Measurements from ENCODE around the gene SLC9A3. TPM values are rescaled to one million over a fixed set of nuclear protein-coding genes. Genes with fewer than 3 reads are reported as not detected.

Gene SLC9A3
- 1 to 10 TPM; 1.7 to 5.0 (median 2.8) TPM for total RNA-seq

- intact Hi-C loops (cut with DNase I): no loop called here
- Histone ChIP-seq H3K4me3 (peak within 1 kb of the TSS; percentile 38 to 40 (median 39)), H3K27me3 (peaks cover 3 to 99% (median 49%) of the 10 kb centered on the region in 4 donors), H3K9me3 (no peaks in the 10 kb centered on the region), H3K4me1 (peaks cover 4 to 40% (median 31%) of the 10 kb centered on the region in 4 donors), H3K36me3 (no peaks in the 10 kb centered on the region), H3K27ac (replicated peaks in 1 of 4) (no peak within 1 kb of the TSS)
- whole genome bisulfite sequencing: 7% methylated on average over 3 of the region's 89 CpGs
- no peak for DNase-seq (ENCODE audit: extremely low spot score)
- no peak for TF ChIP-seq POLR2AphosphoS5 (IDR thresholded peaks at IDR 0.05)
- TF ChIP-seq, protein P1, sequence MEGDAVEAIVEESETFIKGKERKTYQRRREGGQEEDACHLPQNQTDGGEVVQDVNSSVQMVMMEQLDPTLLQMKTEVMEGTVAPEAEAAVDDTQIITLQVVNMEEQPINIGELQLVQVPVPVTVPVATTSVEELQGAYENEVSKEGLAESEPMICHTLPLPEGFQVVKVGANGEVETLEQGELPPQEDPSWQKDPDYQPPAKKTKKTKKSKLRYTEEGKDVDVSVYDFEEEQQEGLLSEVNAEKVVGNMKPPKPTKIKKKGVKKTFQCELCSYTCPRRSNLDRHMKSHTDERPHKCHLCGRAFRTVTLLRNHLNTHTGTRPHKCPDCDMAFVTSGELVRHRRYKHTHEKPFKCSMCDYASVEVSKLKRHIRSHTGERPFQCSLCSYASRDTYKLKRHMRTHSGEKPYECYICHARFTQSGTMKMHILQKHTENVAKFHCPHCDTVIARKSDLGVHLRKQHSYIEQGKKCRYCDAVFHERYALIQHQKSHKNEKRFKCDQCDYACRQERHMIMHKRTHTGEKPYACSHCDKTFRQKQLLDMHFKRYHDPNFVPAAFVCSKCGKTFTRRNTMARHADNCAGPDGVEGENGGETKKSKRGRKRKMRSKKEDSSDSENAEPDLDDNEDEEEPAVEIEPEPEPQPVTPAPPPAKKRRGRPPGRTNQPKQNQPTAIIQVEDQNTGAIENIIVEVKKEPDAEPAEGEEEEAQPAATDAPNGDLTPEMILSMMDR (IDR thresholded peaks at IDR 0.05): no peak
Observed at GRCh38 chr5:524234-524972, at the start of gene SLC9A3. Gene SLC9A3 (minus strand): TSS chr5:524449.

DNA sequence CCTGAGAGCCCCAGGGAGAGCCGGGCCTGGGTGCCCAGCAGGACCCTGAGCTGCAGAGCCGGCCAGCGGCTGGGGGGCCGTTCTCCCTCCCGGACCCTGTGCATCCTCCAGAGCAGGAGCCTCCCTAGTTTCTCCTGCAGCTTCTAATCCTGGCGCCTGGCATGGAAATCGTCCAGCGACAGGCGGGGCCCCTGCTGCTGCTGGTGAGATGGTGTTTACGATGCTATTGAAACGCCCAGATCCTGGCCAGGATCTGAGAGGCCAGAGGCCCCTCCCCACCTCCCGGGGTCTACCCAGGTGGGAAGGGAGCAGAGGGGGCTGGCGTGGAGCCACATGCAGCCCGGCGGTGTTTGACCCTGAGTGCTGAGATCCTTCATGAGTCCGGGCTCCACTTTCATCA is 49.7 kb upstream of the SLC9A3 start:
- H3K9me3 ChIP-seq: peaks cover 0 to 31% (median 20%) of the 10 kb centered on the region in 4 donors
- no peaks in the 10 kb centered on the region for H3K36me3 ChIP-seq
- DNase-seq (ENCODE audit: extremely low spot score): no peak
- H3K4me1 ChIP-seq: no peaks in the 10 kb centered on the region
- H3K27me3 ChIP-seq: peaks cover 0 to 69% (median 0%) of the 10 kb centered on the region in 4 donors
- WGBS: 51% methylated on average over 8 of the region's 16 CpGs
- H3K27ac ChIP-seq (replicated peaks in 1 of 4): no peak overlapping the region
- no peak for TF ChIP-seq POLR2AphosphoS5 (IDR thresholded peaks at IDR 0.05)
- TF ChIP-seq POLR2A (IDR thresholded peaks at IDR 0.05; ENCODE audit: low read depth): no peak
- no peak for TF ChIP-seq EP300 (IDR thresholded peaks at IDR 0.05)
- TF ChIP-seq, protein P1 (IDR thresholded peaks at IDR 0.05): no peak
- intact Hi-C loops (cut with DNase I): no loop called here
- H3K4me3 ChIP-seq: no peak overlapping the region

DNA sequence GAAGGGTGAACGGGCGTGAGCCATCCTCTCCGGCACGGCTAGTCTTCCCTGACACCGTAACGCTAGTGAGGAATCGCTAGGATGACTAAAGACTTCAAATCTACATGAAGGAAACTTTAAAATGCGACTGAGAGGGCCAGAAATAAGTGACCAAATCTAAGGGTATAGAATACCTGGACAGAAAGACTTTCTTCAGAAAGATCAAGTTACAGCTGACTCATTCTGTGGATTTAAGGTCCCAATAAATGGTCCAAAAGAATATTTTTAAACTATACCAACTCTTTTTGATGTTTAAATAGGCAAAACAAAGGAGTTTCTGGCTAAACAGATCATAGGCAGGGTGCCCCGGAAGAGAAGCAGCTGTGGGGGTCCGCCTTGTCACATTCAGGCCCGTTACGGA is 49.0 kb upstream of the SLC9A3 start:
- no peak for DNase-seq (ENCODE audit: extremely low spot score)
- intact Hi-C loops (cut with DNase I): no loop called here
- H3K27me3 ChIP-seq: peaks cover 0 to 71% (median 2%) of the 10 kb centered on the region in 4 donors
- H3K27ac ChIP-seq (replicated peaks in 1 of 4): no peak overlapping the region
- H3K9me3 ChIP-seq: peaks cover 0 to 29% (median 20%) of the 10 kb centered on the region in 4 donors
- TF ChIP-seq POLR2A (IDR thresholded peaks at IDR 0.05; ENCODE audit: low read depth): no peak
- no peak for TF ChIP-seq EP300 (IDR thresholded peaks at IDR 0.05)
- TF ChIP-seq, protein P1 (IDR thresholded peaks at IDR 0.05): no peak
- TF ChIP-seq POLR2AphosphoS5 (IDR thresholded peaks at IDR 0.05): no peak
- no peak overlapping the region for H3K4me3 ChIP-seq
- no peaks in the 10 kb centered on the region for H3K4me1 ChIP-seq
- H3K36me3 ChIP-seq: no peaks in the 10 kb centered on the region
- WGBS: 82% methylated on average over 12 of the region's 12 CpGs

DNA sequence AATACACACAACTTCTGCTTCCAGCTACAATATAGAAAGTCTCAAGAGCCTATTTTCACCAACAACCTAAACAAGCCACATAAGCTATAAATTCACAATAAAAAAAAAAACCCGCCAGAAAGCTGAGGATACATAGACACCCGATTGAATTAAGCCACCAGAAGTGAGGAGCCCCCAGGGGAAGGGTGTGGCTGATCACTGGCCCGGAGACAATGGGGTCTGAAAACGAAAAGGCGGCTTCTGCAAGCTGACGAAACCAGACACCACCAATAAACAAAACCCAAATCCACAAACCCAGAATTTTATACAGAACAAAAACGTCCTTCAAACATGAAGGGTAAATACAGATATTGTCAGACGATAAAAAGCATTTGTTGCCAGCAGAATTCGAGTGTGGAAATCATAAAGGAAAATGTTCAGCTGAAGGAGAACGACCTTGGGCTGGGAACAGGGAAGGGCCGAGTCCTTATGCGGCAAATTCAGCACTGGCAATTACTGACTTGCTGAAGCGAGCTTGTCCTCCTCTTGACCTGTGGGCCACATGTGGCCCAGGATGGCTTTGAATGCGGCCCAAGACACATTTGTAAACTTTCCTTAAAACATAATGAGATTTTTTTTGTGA is 48.3 kb upstream of the SLC9A3 start:
- no peaks in the 10 kb centered on the region for H3K4me1 ChIP-seq
- H3K36me3 ChIP-seq: no peaks in the 10 kb centered on the region
- H3K27me3 ChIP-seq: peaks cover 0 to 78% (median 4%) of the 10 kb centered on the region in 4 donors
- no peak for DNase-seq (ENCODE audit: extremely low spot score)
- peaks cover 0 to 22% (median 18%) of the 10 kb centered on the region in 4 donors for H3K9me3 ChIP-seq
- H3K27ac ChIP-seq (replicated peaks in 1 of 4): no peak overlapping the region
- H3K4me3 ChIP-seq: no peak overlapping the region
- intact Hi-C loops (cut with DNase I): no loop called here
- TF ChIP-seq, protein P1 (IDR thresholded peaks at IDR 0.05): no peak
- TF ChIP-seq POLR2A (IDR thresholded peaks at IDR 0.05; ENCODE audit: low read depth) (no peak), EP300 (IDR thresholded peaks at IDR 0.05) (no peak), POLR2AphosphoS5 (IDR thresholded peaks at IDR 0.05) (no peak)
- WGBS: 61% methylated on average over 14 of the region's 14 CpGs

Data from esophagus muscularis mucosa (tissue), 4 donors.